LNCAP (cell line): ENCODE data around the gene REXO5.

Experiments used
- TF ChIP-seq, protein P1 (sequence below): fragments of 450-650 bp; IDR thresholded peaks from 2 replicates; pipeline ENCODE4 v1.5.1; 2017; ENCODE audit warnings: mild to moderate bottlenecking

REXO5 gene

DNA sequence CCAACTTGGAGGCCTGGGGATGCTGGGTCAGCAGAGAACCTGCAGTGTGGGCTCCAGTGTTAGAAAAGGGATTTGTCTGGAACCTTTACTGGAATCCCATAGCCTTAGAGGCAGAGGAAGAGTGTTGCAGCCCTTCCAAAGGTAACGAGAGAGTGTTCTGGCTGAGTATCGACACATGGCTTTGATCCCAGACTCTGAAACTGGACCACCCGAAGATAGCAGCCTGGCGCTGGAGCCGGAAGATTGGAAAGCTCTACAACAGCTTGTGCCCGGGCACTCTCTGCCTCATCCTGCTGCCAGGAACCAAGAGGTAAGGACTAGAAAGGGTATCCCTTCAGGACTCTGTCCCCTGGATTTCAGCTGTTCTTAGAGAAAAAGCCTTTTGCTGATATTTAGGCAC, 39.7 kb downstream of the REXO5 start:
- TF ChIP-seq, protein P1, sequence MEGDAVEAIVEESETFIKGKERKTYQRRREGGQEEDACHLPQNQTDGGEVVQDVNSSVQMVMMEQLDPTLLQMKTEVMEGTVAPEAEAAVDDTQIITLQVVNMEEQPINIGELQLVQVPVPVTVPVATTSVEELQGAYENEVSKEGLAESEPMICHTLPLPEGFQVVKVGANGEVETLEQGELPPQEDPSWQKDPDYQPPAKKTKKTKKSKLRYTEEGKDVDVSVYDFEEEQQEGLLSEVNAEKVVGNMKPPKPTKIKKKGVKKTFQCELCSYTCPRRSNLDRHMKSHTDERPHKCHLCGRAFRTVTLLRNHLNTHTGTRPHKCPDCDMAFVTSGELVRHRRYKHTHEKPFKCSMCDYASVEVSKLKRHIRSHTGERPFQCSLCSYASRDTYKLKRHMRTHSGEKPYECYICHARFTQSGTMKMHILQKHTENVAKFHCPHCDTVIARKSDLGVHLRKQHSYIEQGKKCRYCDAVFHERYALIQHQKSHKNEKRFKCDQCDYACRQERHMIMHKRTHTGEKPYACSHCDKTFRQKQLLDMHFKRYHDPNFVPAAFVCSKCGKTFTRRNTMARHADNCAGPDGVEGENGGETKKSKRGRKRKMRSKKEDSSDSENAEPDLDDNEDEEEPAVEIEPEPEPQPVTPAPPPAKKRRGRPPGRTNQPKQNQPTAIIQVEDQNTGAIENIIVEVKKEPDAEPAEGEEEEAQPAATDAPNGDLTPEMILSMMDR: no peak

DNA sequence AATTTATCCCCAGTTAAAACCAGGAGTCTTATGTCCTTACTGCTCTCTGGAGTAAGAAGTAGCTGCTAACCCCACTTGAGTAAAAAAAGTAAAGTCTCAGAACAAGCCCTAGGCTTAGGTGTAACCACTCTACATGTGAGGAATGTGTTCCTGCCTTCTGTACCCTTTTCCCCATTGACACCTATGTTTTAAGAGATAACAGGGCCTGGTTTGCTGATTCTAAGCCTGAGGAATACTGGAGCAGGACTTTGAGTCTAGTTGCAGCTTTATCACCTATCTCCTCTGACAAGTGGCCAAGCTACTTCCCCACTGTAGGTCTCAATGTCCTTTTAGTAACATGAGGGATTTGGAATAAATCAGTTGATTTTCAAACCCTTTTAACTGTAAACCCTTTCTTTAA, 40.2 kb downstream of the REXO5 start:
- TF ChIP-seq, protein P1: no peak

DNA sequence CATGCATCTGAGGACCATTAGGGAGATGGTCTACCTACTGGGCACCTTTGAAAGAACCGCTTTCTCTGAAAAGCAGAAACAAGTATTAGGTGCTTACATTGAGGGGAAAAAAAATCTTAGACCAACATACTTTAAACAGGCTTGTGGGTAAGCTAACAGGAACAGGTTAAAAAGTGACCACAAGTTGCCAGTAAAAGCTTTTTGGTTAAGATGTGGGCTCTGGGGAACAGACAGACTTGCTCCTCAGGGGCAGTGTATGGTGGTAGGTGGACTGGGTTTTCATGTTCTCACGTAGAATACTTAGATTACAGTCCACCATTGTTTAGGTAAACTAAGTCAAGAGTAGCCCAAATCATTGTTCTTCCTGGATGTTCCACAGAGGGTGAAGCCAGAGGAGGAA, 41.2 kb downstream of the REXO5 start:
- TF ChIP-seq, protein P1: no peak

DNA sequence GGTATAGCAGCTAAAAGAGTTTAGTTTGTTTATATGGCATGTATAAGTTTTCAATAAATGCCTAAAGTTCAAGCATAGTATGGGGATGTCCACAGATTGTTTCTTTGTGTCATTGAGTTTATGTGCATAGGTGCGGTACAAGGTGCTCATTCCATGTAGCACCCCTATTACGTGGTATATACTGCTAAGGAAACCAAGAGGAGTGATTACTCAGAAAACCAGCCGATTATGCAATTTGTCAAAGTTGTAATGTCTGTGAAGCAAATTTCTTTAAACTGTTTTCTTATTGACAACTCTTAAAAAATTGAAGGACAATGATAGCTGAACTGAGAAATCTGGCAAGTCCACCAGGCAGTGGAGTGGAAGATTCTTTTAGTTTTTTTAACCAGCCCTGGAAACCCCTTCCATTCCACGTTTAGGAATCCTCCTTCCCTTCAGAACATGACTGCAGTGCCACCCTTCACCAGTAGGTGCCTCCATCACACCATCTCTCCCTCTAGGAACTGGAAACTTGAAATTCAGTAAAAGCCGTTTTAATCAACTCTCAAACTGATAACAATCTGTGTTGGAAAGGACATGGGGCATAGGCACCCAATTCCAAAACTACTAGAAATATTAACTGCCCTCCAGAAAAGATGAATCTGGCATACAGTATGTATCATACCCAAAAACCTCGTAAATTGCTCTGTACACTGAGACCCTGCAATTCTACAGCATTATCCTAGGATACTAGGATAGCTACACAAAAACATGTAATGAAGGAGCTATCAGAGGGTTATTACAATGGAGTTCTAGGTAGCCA, 43.5 kb downstream of the REXO5 start:
- TF ChIP-seq, protein P1: peak; percentile 98

DNA sequence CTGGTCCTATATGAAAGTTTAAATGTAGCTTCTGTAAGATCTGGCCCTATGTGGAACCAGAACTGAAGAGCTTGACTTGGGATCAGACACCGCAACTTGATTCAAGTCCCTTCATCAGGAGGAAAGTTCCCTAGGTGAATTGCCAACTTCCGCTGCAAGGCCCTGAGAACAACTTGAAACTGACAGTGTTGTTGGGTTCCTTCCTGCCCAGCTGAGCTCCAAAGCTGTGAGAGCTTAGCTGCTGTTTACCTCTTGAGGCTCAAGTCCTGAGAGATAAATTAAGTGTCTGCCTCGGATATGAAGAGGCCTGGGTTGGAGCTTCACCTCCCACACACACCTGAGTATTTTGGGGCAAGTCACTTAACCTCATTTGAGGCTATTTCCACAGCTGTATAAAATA, 44.7 kb downstream of the REXO5 start:
- TF ChIP-seq, protein P1: no peak

DNA sequence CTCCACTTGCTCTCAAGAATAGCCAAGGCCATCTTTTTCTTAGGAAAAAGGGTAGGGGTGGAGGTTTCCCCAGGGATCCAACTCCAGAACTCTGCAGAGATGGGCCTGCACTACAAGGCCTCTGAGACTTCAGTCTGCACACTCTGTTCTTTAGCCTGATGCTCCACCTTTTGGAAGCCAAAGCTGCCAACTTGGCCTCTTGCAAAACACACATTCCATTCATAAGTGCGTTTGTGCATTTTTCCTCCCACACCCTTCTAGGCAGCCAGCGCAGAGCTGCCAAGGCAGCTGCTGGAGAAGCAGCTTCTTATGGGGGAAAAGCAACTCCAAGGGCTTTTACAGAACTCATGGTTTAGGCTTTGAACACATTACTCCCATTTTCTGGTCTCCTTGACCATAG, 45.3 kb downstream of the REXO5 start:
- TF ChIP-seq, protein P1: no peak

DNA sequence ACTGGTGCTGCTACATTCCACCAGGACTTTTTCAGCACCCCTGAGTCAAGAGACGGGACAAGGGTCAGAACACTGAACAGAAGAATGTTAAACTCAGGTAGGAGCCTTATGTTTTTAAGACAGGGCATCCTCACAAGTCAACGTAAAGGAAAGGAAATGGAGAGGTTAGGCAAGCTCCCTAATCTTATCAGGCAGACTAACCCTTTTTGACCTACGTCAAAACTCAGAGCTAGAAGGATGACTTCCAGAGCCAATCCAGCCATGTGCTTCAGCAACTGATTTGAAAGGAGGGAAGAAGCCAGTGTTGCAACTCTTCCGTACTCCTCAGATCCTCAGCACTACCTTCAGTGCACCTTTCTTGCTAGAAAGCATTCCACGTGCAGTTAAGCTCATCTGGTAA, 46.8 kb downstream of the REXO5 start:
- TF ChIP-seq, protein P1: no peak
